Activated CD4-positive, alpha-beta T cell treated with anti-CD3 and anti-CD28 coated beads for 24 hours (primary cell): ENCODE measurements around the gene ABR.
"Not testable (repeated sequence)": the region's sequence is repeated elsewhere in the genome, so short reads cannot be mapped to it uniquely, and the experiment has no call there.

ENCODE experiments used
- DNase-seq, 2 donors: peaks; one replicate each; pipeline ENCODE4 v3.0.0-alpha.2; 2020; ENCODE audit warnings: low read depth in 2 of 2

The ABR gene

GRCh38 chr17:1201132-1201702, 21.4 kb upstream of the ABR start:
- DNase-seq, result no peak

- not testable (repeated sequence) for DNase-seq
These were observed 19.5 kb upstream of the ABR start for GRCh38 chr17:1199271-1199743.

GRCh38 chr17:1197781-1198490, 18.2 kb upstream of the ABR start:
- DNase-seq, result no peak

- no peak for DNase-seq
These were observed 17.6 kb upstream of the ABR start for GRCh38 chr17:1197379-1197778.

- no peak for DNase-seq
These were observed 17.2 kb upstream of the ABR start for GRCh38 chr17:1196946-1197345.

- DNase-seq, result no peak
These were observed 13.3 kb upstream of the ABR start for GRCh38 chr17:1192911-1193699.

GRCh38 chr17:1190751-1191331, 11.1 kb upstream of the ABR start:
- DNase-seq, result no peak

GRCh38 chr17:1188812-1189504, 9.2 kb upstream of the ABR start:
- no peak for DNase-seq

- DNase-seq, result peak; percentile 62 to 69
These were observed 7.4 kb upstream of the ABR start for GRCh38 chr17:1186923-1187771.

GRCh38 chr17:1186214-1186820, 6.5 kb upstream of the ABR start:
- DNase-seq, result no peak

- DNase-seq, result no peak
These were observed 3.5 kb upstream of the ABR start for GRCh38 chr17:1183171-1183873.

GRCh38 chr17:1182811-1183170, 3.0 kb upstream of the ABR start:
- DNase-seq, result no peak

GRCh38 chr17:1181753-1182137, 2.0 kb upstream of the ABR start:
- no peak for DNase-seq

- no peak for DNase-seq
These were observed 1.4 kb upstream of the ABR start for GRCh38 chr17:1180958-1181752.

- no peak for DNase-seq
These were observed 516 bp downstream of the ABR start for GRCh38 chr17:1179112-1179817.

GRCh38 chr17:1177016-1177700, 2.6 kb downstream of the ABR start:
- DNase-seq, result no peak

GRCh38 chr17:1174263-1174880, 5.4 kb downstream of the ABR start:
- no peak for DNase-seq
